CD8-positive, alpha-beta memory T cell (primary cell): ENCODE measurements around the gene GRK6. TPM values are rescaled to one million over a fixed set of nuclear protein-coding genes. Genes with fewer than 3 reads are reported as not detected.
A peak's percentile ranks its signal among the peaks of the same experiment; 100 is the strongest.

Experiments
- CTCF ChIA-PET: fragments of 350-600 bp; sonication (Branson Sonifier 250); formaldehyde crosslinking; loops from one replicate; lab custom pipeline; 2021; ENCODE audit warnings: antibody characterized with exemption; lab: Charles Lee
- POLR2A ChIA-PET: fragments of 350-600 bp; sonication (Branson Sonifier 250); formaldehyde crosslinking; loops from one replicate; lab custom pipeline; 2021; ENCODE audit warnings: antibody characterized with exemption; lab: Charles Lee
- DNase-seq, 5 donors: peaks; one replicate each; pipeline versions ENCODE4 v3.0.0 to v3.0.0-alpha.2; 2020 to 2022; ENCODE audit warnings: mixed read lengths in 1 of 5
- H3K27ac ChIP-seq: one replicate; pipeline ENCODE4 v1.7.0; 2013; ENCODE audit warnings: low read depth, mild to moderate bottlenecking, low read length, moderate library complexity
- H3K27me3 ChIP-seq: 2 replicates; pipeline ENCODE4 v1.7.0; 2013; ENCODE audit warnings: low read length, mild to moderate bottlenecking; ENCODE audit not compliant: insufficient read depth, poor library complexity, severe bottlenecking
- H3K36me3 ChIP-seq: 2 replicates; pipeline ENCODE4 v1.7.0; 2013; ENCODE audit warnings: mild to moderate bottlenecking, low read length, moderate library complexity; ENCODE audit not compliant: insufficient read depth
- H3K4me1 ChIP-seq: 2 replicates; pipeline ENCODE4 v1.7.0; 2013; ENCODE audit warnings: mild to moderate bottlenecking, low read length, moderate library complexity; ENCODE audit not compliant: insufficient read depth
- H3K4me3 ChIP-seq: 2 replicates; pipeline ENCODE4 v1.7.0; 2013; ENCODE audit warnings: mild to moderate bottlenecking, low read length
- H3K9me3 ChIP-seq: 2 replicates; pipeline ENCODE4 v1.7.0; 2013; ENCODE audit warnings: mild to moderate bottlenecking, low read length
- H3K27ac Mint-ChIP-seq, 8 donors: one replicate each; pipeline ENCODE4 v1.8.0; 2020 to 2021; ENCODE audit warnings: mixed read lengths in 8 of 8, mild to moderate bottlenecking in 6 of 8, inconsistent platforms in 3 of 8, moderate library complexity in 3 of 8
- H3K27me3 Mint-ChIP-seq, 2 donors: one replicate each; pipeline ENCODE4 v1.8.0; 2020 to 2021; ENCODE audit warnings: mixed read lengths in 2 of 2, mild to moderate bottlenecking in 1 of 2, moderate library complexity in 1 of 2
- H3K36me3 Mint-ChIP-seq, 3 donors: one replicate each; pipeline ENCODE4 v1.8.0; 2020 to 2021; ENCODE audit warnings: mixed read lengths in 3 of 3, inconsistent platforms in 1 of 3, mild to moderate bottlenecking in 1 of 3
- H3K4me1 Mint-ChIP-seq, 3 donors: one replicate each; pipeline ENCODE4 v1.8.0; 2020 to 2021; ENCODE audit warnings: mixed read lengths in 3 of 3, inconsistent platforms in 1 of 3, mild to moderate bottlenecking in 1 of 3
- H3K4me3 Mint-ChIP-seq, 7 donors: one replicate each; pipeline ENCODE4 v1.8.0; 2020 to 2021; ENCODE audit warnings: mixed read lengths in 7 of 7, mild to moderate bottlenecking in 6 of 7, moderate library complexity in 4 of 7, inconsistent platforms in 2 of 7
- H3K9me3 Mint-ChIP-seq, 5 donors: one replicate each; pipeline ENCODE4 v1.8.0; 2020 to 2022; ENCODE audit warnings: mixed read lengths in 5 of 5, mild to moderate bottlenecking in 3 of 5, moderate library complexity in 2 of 5, inconsistent platforms in 1 of 5
- polyA plus RNA-seq: library from polyadenylated mRNA; unstranded; fragments of 300-500 nt; fragmentation: Illumina TruSeq; gene quantifications from one replicate; pipeline ENCODE4 v1.2.3, GENCODE V29; 2021
- total RNA-seq, 2 experiments: library from RNA; stranded (reverse); gene quantifications; one replicate each; pipeline ENCODE4 v1.2.3, GENCODE V29; 2021

GRK6 gene
- total and polyA plus RNA-seq, 3 experiments from 2014 or later: 180 to 201 (median 185) TPM

DNA sequence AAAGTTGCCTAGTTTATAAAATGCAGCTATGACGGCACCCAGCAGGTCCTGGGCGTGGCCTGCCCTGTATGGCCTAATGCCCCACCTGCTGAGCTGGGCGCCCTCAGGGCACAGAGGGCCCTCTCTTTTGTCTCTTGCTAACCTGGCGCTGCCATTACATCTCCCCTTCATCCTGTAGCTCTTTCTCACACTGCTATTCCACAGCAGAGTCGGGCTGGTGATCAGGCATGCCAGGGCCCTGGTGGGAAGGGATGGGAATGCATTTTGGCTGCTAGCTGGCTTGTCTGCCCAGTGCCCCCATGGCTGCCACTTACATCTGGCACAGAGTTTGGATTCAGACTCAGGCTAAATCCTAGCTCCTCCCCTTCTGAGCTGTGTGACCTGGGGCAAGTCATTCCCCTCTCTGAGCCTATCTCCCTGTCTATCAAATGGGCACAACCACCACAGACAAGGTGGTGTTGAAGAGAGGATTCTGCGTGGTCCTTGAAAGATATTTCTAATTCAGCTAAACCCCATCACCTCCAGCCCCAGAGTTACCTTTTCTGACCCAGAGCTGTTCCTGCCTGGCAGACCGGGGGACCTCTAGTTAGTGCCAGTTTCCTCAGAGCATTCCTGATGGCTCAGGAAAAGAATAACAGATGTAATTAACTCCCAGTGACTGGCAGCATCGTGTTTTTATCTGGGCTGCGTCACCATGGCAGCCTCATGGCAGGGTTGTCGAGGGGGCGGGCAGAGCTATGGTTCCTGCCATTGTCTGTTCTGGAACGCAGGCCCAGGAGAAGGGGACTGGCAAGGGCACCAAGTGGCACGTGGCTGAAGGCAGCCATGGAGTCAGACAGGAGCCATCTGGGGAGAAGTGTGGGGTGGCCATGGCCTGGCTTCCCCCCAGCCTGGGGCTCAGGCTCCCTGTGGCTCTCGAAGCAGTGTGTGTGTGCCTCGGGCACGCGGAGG, 26.5 kb downstream of the GRK6 start:
- DNase-seq: no peak
- ChIA-PET CTCF (interaction anchor here (0.8 to 20.8 kb wide), 14 partner anchors 9 to 145 kb away, joined by 3 to 326 read pairs (median 31); partner anchors contain the start of genes DBN1, F12, GRK6 and PDLIM7), POLR2A (interaction anchor here (1.2 to 6.8 kb wide), 6 partner anchors 8 to 63 kb away, joined by 3 to 112 read pairs (median 33); partner anchors contain the start of genes GRK6 and PRR7)
- Mint-ChIP-seq H3K36me3 (peaks cover 0 to 7% (median 2%) of the 10 kb centered on the region in 3 donors), H3K27me3 (peaks cover 0 to 4% of the 10 kb centered on the region in 2 donors), H3K4me3 (peak overlapping the region in 6 of 7 donors; percentile 34 to 85 (median 56)), H3K27ac (peak overlapping the region in 6 of 8 donors; percentile 69 to 94 (median 82)), H3K9me3 (no peaks in the 10 kb centered on the region), H3K4me1 (peaks cover 25 to 41% (median 28%) of the 10 kb centered on the region in 3 donors)
- Histone ChIP-seq H3K9me3 (no peaks in the 10 kb centered on the region), H3K4me3 (no peak overlapping the region), H3K4me1 (peaks cover 28% of the 10 kb centered on the region), H3K27me3 (no peaks in the 10 kb centered on the region), H3K27ac (no peak overlapping the region), H3K36me3 (no peaks in the 10 kb centered on the region)

DNA sequence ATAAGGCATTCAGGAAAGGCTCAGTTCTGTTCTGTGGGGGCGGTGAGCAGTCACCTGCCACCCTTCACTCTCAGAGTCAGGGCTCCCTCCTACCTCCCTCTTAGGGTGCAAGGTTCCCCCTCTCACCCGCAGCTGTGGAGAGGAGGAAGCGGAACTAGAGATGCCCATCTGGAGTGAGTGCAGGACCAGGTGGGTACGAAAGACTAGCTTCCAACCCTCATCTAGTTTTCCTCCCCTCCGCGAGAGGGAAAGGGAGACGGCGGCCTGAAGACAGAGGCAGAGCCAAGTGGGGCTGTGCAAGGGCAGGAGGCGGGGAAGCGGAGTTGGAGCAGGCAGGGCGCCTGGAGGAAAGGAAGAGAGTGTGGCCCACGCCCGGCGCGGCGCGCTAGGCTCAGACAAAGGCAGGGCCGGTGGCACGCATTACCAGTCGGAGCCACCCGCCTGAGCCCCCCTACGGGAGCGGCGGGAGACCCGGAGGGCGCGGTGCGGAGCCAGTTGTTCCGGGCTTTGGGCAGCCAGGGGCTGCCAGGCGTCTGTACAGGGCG, 27.4 kb downstream of the GRK6 start:
- peaks cover 0 to 4% of the 10 kb centered on the region in 2 donors for H3K27me3 Mint-ChIP-seq
- H3K27ac Mint-ChIP-seq: peak overlapping the region; percentile 47 to 94 (median 84)
- H3K36me3 Mint-ChIP-seq: peaks cover 0 to 7% (median 2%) of the 10 kb centered on the region in 3 donors
- no peaks in the 10 kb centered on the region for H3K9me3 Mint-ChIP-seq
- Histone ChIP-seq H3K27me3 (no peaks in the 10 kb centered on the region), H3K9me3 (no peaks in the 10 kb centered on the region), H3K4me3 (no peak overlapping the region), H3K36me3 (no peaks in the 10 kb centered on the region), H3K4me1 (peaks cover 20% of the 10 kb centered on the region), H3K27ac (no peak overlapping the region)
- peak overlapping the region; percentile 50 to 87 (median 70) for H3K4me3 Mint-ChIP-seq
- ChIA-PET CTCF (interaction anchor here (1.0 to 20.8 kb wide), 18 partner anchors 10 to 145 kb away, joined by 4 to 326 read pairs (median 12); partner anchors contain the start of genes DBN1, F12, GRK6 and MXD3), POLR2A (interaction anchor here (1.5 to 6.8 kb wide), 6 partner anchors 9 to 64 kb away, joined by 5 to 112 read pairs (median 33); partner anchors contain the start of genes GRK6 and PRR7)
- peaks cover 19 to 32% (median 19%) of the 10 kb centered on the region in 3 donors for H3K4me1 Mint-ChIP-seq
- DNase-seq: no peak

DNA sequence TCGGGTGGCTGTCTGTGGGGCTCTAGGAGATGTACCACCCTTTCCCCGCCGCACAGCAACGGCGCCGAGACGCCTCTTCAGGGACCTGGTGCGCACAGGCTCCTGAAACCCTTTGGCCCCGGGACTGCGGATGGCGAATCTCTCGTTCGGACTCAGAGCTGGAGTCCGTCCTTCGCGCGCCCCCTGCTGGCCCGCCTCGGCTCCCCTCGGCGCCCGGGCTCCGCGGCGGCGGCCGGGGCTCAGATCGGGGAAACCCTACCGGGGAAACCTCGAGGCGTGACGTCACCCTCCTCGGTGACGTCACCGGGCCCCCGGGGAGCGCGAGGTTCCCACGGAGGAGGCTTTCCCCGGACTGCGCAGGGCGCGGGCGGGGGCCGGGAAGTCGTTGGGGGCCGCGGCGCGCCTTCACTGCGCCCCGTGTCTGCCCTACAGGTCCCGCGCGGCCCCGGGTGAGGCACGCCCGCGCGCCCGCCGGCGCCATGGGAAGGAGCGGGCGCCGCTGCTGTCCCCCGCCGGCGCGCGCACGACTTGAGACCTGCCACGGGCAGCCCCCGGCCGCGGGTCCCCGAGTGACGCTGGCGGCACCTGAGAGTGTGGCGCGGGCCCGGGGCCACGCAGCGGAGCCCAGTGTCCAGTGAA, 28.0 kb downstream of the GRK6 start:
- CTCF ChIA-PET: interaction anchor here (0.9 to 20.8 kb wide), 33 partner anchors 10 to 146 kb away, joined by 3 to 326 read pairs (median 7); partner anchors contain the start of genes DBN1, DDX41, F12 and GRK6
- peak overlapping the region; percentile 87 for H3K27ac ChIP-seq
- Mint-ChIP-seq H3K27ac (peak overlapping the region in 7 of 8 donors; percentile 66 to 97 (median 85)), H3K4me3 (peak overlapping the region; percentile 46 to 93 (median 89)), H3K27me3 (peaks cover 0 to 4% of the 10 kb centered on the region in 2 donors), H3K36me3 (peaks cover 0 to 8% (median 2%) of the 10 kb centered on the region in 3 donors), H3K4me1 (peaks cover 19 to 32% (median 19%) of the 10 kb centered on the region in 3 donors), H3K9me3 (no peaks in the 10 kb centered on the region)
- H3K4me3 ChIP-seq: peak overlapping the region; percentile 59
- H3K27me3 ChIP-seq: no peaks in the 10 kb centered on the region
- H3K4me1 ChIP-seq: peaks cover 20% of the 10 kb centered on the region
- no peaks in the 10 kb centered on the region for H3K36me3 ChIP-seq
- no peaks in the 10 kb centered on the region for H3K9me3 ChIP-seq
- peak; percentile 90 to 97 (median 95) for DNase-seq
- POLR2A ChIA-PET: interaction anchor here (0.6 to 6.8 kb wide), 15 partner anchors 9 to 453 kb away, joined by 3 to 112 read pairs (median 11); partner anchors contain the start of genes GRK6, PDLIM7 and PRR7

DNA sequence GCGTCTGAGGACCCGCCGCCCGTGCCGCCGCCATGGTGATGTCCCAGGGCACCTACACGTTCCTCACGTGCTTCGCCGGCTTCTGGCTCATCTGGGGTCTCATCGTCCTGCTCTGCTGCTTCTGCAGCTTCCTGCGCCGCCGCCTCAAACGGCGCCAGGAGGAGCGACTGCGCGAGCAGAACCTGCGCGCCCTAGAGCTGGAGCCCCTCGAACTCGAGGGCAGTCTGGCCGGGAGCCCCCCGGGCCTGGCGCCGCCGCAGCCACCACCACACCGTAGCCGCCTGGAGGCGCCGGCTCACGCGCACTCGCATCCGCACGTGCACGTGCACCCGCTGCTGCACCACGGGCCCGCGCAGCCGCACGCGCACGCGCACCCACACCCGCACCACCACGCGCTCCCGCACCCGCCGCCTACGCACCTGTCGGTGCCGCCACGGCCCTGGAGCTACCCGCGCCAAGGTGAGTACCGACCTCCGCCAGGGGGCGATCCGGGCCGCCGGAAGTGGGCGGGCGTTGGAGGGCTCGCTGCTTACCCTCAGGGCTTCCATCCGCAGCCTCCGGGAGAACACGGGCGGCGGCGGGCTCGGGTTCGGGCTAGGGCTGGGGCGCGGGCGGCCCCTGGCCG, 28.7 kb downstream of the GRK6 start:
- Histone ChIP-seq H3K36me3 (no peaks in the 10 kb centered on the region), H3K27ac (peak overlapping the region; percentile 87), H3K4me3 (peak overlapping the region; percentile 59), H3K9me3 (no peaks in the 10 kb centered on the region), H3K4me1 (peaks cover 20% of the 10 kb centered on the region), H3K27me3 (no peaks in the 10 kb centered on the region)
- peaks cover 0 to 4% of the 10 kb centered on the region in 2 donors for H3K27me3 Mint-ChIP-seq
- peaks cover 19 to 32% (median 19%) of the 10 kb centered on the region in 3 donors for H3K4me1 Mint-ChIP-seq
- peak overlapping the region; percentile 66 to 97 (median 84) for H3K27ac Mint-ChIP-seq
- ChIA-PET CTCF (interaction anchor here (0.7 to 20.8 kb wide), 36 partner anchors 11 to 146 kb away, joined by 3 to 326 read pairs (median 6); partner anchors contain the start of genes DBN1, DDX41, F12 and GRK6), POLR2A (interaction anchor here (0.6 to 6.8 kb wide), 17 partner anchors 10 to 453 kb away, joined by 3 to 112 read pairs (median 7); partner anchors contain the start of genes GRK6, PDLIM7 and PRR7)
- H3K36me3 Mint-ChIP-seq: peaks cover 0 to 11% (median 2%) of the 10 kb centered on the region in 3 donors
- H3K4me3 Mint-ChIP-seq: peak overlapping the region; percentile 85 to 94 (median 90)
- no peaks in the 10 kb centered on the region for H3K9me3 Mint-ChIP-seq
- peak; percentile 89 to 97 (median 94) for DNase-seq

DNA sequence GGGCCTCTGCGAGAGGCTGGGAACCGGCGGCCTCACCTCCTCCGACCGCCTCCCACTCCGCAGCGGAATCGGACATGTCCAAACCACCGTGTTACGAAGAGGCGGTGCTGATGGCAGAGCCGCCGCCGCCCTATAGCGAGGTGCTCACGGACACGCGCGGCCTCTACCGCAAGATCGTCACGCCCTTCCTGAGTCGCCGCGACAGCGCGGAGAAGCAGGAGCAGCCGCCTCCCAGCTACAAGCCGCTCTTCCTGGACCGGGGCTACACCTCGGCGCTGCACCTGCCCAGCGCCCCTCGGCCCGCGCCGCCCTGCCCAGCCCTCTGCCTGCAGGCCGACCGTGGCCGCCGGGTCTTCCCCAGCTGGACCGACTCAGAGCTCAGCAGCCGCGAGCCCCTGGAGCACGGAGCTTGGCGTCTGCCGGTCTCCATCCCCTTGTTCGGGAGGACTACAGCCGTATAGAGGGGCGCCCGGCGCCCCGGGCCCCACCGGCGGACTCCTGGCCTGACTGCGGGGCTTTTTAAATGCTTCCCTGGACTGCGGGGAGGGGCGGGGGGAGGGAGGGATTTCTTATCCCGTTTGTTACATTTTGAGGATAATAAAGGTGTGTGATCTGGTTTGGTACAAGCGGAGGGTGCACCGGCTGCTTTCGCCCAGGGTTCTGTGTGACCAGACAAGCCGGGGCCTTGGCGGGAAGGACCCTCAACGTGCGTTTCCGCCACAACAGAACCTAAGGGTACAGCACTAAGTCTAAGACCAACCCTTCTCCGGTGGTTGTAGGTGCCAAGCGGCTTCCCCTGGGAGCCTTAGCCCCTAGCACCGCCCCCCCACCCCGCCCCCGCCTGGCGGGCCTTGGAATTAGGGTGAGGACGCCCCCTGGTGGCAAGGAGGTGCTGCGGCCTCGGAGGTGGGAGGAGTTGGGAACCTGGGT, 29.4 kb downstream of the GRK6 start:
- peaks cover 0 to 11% (median 2%) of the 10 kb centered on the region in 3 donors for H3K36me3 Mint-ChIP-seq
- H3K4me3 Mint-ChIP-seq: peak overlapping the region; percentile 85 to 94 (median 90)
- Histone ChIP-seq H3K4me1 (peaks cover 20% of the 10 kb centered on the region), H3K27me3 (no peaks in the 10 kb centered on the region), H3K9me3 (no peaks in the 10 kb centered on the region), H3K4me3 (peak overlapping the region; percentile 59), H3K36me3 (no peaks in the 10 kb centered on the region), H3K27ac (peak overlapping the region; percentile 87)
- no peaks in the 10 kb centered on the region for H3K9me3 Mint-ChIP-seq
- ChIA-PET POLR2A (interaction anchor here (0.6 to 6.8 kb wide), 15 partner anchors 11 to 144 kb away, joined by 3 to 112 read pairs (median 11); partner anchors contain the start of genes GRK6, PDLIM7 and PRR7), CTCF (interaction anchor here (0.7 to 20.8 kb wide), 38 partner anchors 12 to 147 kb away, joined by 3 to 326 read pairs (median 6); partner anchors contain the start of genes DBN1, DDX41, F12 and GRK6)
- peaks cover 0 to 4% of the 10 kb centered on the region in 2 donors for H3K27me3 Mint-ChIP-seq
- peaks cover 16 to 30% (median 16%) of the 10 kb centered on the region in 3 donors for H3K4me1 Mint-ChIP-seq
- H3K27ac Mint-ChIP-seq: peak overlapping the region; percentile 85 to 98 (median 96)
- peak; percentile 83 to 96 (median 94) for DNase-seq

DNA sequence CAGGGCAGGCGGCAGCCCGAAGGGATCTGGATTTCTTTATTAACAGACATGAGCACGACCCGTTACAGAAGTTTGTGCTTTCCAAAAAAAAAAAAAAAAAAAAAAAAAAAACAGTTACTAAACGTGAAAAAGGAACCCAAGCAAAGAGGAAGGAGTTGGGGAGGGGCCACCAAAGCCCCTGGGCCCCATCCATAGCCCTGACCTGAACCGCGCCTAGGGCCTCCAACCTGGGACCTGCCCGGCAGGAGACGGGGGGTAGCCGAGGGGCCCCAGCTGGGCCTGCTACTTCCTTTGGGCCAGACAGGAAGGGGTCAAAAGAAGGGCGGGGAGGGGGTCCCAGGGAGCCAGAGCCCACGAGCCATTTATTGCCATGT, 30.1 kb downstream of the GRK6 start:
- H3K4me3 Mint-ChIP-seq: peak overlapping the region in 6 of 7 donors; percentile 85 to 93 (median 90)
- H3K4me3 ChIP-seq: no peak overlapping the region
- H3K9me3 ChIP-seq: no peaks in the 10 kb centered on the region
- DNase-seq: no peak
- H3K27ac Mint-ChIP-seq: peak overlapping the region in 6 of 8 donors; percentile 57 to 98 (median 96)
- H3K27me3 ChIP-seq: no peaks in the 10 kb centered on the region
- ChIA-PET CTCF (interaction anchor here (1.0 to 20.8 kb wide), 14 partner anchors 9 to 148 kb away, joined by 3 to 326 read pairs (median 20); partner anchors contain the start of genes DBN1, F12, GRK6 and PDLIM7), POLR2A (interaction anchor here (3.4 to 6.8 kb wide), 4 partner anchors 11 to 67 kb away, joined by 20 to 112 read pairs (median 47); partner anchors contain the start of genes GRK6 and PRR7)
- H3K9me3 Mint-ChIP-seq: no peaks in the 10 kb centered on the region
- peaks cover 17 to 30% (median 19%) of the 10 kb centered on the region in 3 donors for H3K4me1 Mint-ChIP-seq
- H3K27ac ChIP-seq: no peak overlapping the region
- H3K36me3 ChIP-seq: no peaks in the 10 kb centered on the region
- peaks cover 0 to 11% (median 2%) of the 10 kb centered on the region in 3 donors for H3K36me3 Mint-ChIP-seq
- peaks cover 0 to 8% of the 10 kb centered on the region in 2 donors for H3K27me3 Mint-ChIP-seq
- peaks cover 20% of the 10 kb centered on the region for H3K4me1 ChIP-seq
